Thyroid gland (tissue), 4 donors: ENCODE results near the gene DMD.

Source experiments
- POLR2A ChIP-seq, 2 donors: fragments of 450-650 bp; IDR thresholded peaks; one replicate each; pipeline ENCODE4 v1.6.1; 2017; ENCODE audit warnings: antibody characterized with exemption in 2 of 2, mild to moderate bottlenecking in 2 of 2, moderate library complexity in 1 of 2
- TF ChIP-seq, protein P1 (sequence below), 6 experiments: fragments of 200-600 bp in 3 of 6; fragments of 450-650 bp in 3 of 6; sonication (generic) in 3 of 6; IDR thresholded peaks; one replicate each; pipeline ENCODE4 v1.5.1; 2016 to 2019; ENCODE audit warnings: antibody characterized with exemption in 6 of 6, mild to moderate bottlenecking in 2 of 6, inconsistent platforms in 1 of 6, moderate library complexity in 1 of 6

DNA sequence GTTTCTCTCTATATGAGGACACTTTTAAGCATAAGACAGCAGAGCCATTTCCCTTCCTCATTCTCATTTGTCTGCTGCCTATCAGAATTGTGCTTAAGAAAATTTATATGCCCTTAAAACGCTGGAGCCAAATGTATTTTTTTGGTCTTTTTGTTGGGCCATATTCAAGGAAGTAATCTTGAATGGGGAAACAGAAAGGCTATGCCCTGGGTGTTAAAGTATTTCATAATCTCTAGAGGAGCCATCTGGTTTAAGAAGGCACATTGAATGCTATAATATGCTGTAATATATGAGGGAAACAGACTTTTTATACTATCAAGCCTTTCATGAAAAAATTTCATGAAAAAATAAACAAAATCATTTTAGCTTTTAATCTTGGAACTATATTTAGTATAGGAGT, 4.3 kb downstream of the DMD start:
- TF ChIP-seq, protein P1, sequence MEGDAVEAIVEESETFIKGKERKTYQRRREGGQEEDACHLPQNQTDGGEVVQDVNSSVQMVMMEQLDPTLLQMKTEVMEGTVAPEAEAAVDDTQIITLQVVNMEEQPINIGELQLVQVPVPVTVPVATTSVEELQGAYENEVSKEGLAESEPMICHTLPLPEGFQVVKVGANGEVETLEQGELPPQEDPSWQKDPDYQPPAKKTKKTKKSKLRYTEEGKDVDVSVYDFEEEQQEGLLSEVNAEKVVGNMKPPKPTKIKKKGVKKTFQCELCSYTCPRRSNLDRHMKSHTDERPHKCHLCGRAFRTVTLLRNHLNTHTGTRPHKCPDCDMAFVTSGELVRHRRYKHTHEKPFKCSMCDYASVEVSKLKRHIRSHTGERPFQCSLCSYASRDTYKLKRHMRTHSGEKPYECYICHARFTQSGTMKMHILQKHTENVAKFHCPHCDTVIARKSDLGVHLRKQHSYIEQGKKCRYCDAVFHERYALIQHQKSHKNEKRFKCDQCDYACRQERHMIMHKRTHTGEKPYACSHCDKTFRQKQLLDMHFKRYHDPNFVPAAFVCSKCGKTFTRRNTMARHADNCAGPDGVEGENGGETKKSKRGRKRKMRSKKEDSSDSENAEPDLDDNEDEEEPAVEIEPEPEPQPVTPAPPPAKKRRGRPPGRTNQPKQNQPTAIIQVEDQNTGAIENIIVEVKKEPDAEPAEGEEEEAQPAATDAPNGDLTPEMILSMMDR (IDR thresholded peaks at IDR 0.05) = no peak
- TF ChIP-seq POLR2A (IDR thresholded peaks at IDR 0.05) = no peak
